Measurements from ENCODE around the gene NOSIP.

NOSIP gene

GRCh38 chr19:49567861-49568441 lies 12.4 kb downstream of the NOSIP start:
- H3K27ac Mint-ChIP-seq: peak overlapping the region; percentile 82
- H3K9me3 Mint-ChIP-seq: no peaks in the 10 kb centered on the region
- peaks cover 4% of the 10 kb centered on the region for H3K36me3 Mint-ChIP-seq
- peak overlapping the region; percentile 63 for H3K4me3 Mint-ChIP-seq
- H3K4me1 Mint-ChIP-seq: peaks cover 70% of the 10 kb centered on the region
- H3K27me3 Mint-ChIP-seq: no peaks in the 10 kb centered on the region

GRCh38 chr19:49566302-49566701 lies 14.1 kb downstream of the NOSIP start:
- no peak overlapping the region for H3K4me3 Mint-ChIP-seq
- peak overlapping the region; percentile 35 for H3K27ac Mint-ChIP-seq
- H3K36me3 Mint-ChIP-seq: peaks cover 4% of the 10 kb centered on the region
- H3K4me1 Mint-ChIP-seq: peaks cover 81% of the 10 kb centered on the region
- no peaks in the 10 kb centered on the region for H3K9me3 Mint-ChIP-seq
- H3K27me3 Mint-ChIP-seq: no peaks in the 10 kb centered on the region

- Mint-ChIP-seq H3K27ac (peak overlapping the region; percentile 97), H3K27me3 (no peaks in the 10 kb centered on the region), H3K4me1 (peaks cover 83% of the 10 kb centered on the region), H3K4me3 (peak overlapping the region; percentile 71), H3K36me3 (peaks cover 4% of the 10 kb centered on the region), H3K9me3 (no peaks in the 10 kb centered on the region)
Measured at GRCh38 chr19:49565261-49565660, 15.1 kb downstream of the NOSIP start.

GRCh38 chr19:49564616-49565045 lies 15.7 kb downstream of the NOSIP start:
- no peaks in the 10 kb centered on the region for H3K9me3 Mint-ChIP-seq
- peaks cover 83% of the 10 kb centered on the region for H3K4me1 Mint-ChIP-seq
- peak overlapping the region; percentile 71 for H3K4me3 Mint-ChIP-seq
- peak overlapping the region; percentile 97 for H3K27ac Mint-ChIP-seq
- H3K27me3 Mint-ChIP-seq: no peaks in the 10 kb centered on the region
- peaks cover 4% of the 10 kb centered on the region for H3K36me3 Mint-ChIP-seq

GRCh38 chr19:49560358-49560900 lies 19.9 kb downstream of the NOSIP start:
- peak overlapping the region; percentile 79 for H3K4me3 Mint-ChIP-seq
- no peaks in the 10 kb centered on the region for H3K9me3 Mint-ChIP-seq
- H3K4me1 Mint-ChIP-seq: peaks cover 76% of the 10 kb centered on the region
- H3K27me3 Mint-ChIP-seq: no peaks in the 10 kb centered on the region
- H3K27ac Mint-ChIP-seq: peak overlapping the region; percentile 98
- H3K36me3 Mint-ChIP-seq: peaks cover 8% of the 10 kb centered on the region

GRCh38 chr19:49559928-49560327 lies 20.4 kb downstream of the NOSIP start:
- Mint-ChIP-seq H3K9me3 (no peaks in the 10 kb centered on the region), H3K27ac (peak overlapping the region; percentile 98), H3K4me3 (peak overlapping the region; percentile 79), H3K4me1 (peaks cover 76% of the 10 kb centered on the region), H3K36me3 (peaks cover 8% of the 10 kb centered on the region), H3K27me3 (no peaks in the 10 kb centered on the region)

- peak overlapping the region; percentile 79 for H3K4me3 Mint-ChIP-seq
- peaks cover 9% of the 10 kb centered on the region for H3K36me3 Mint-ChIP-seq
- peak overlapping the region; percentile 98 for H3K27ac Mint-ChIP-seq
- no peaks in the 10 kb centered on the region for H3K27me3 Mint-ChIP-seq
- H3K9me3 Mint-ChIP-seq: no peaks in the 10 kb centered on the region
- H3K4me1 Mint-ChIP-seq: peaks cover 76% of the 10 kb centered on the region
Measured at GRCh38 chr19:49559443-49559842, 20.9 kb downstream of the NOSIP start.

- H3K36me3 Mint-ChIP-seq: peaks cover 8% of the 10 kb centered on the region
- H3K4me3 Mint-ChIP-seq: peak overlapping the region; percentile 79
Measured at GRCh38 chr19:49558591-49558990, 21.8 kb downstream of the NOSIP start.

GRCh38 chr19:49557641-49558325 lies 22.6 kb downstream of the NOSIP start:
- Mint-ChIP-seq H3K36me3 (peaks cover 8% of the 10 kb centered on the region), H3K27me3 (no peaks in the 10 kb centered on the region), H3K4me1 (peaks cover 77% of the 10 kb centered on the region), H3K9me3 (no peaks in the 10 kb centered on the region), H3K4me3 (peak overlapping the region; percentile 87), H3K27ac (peak overlapping the region; percentile 97)

More at GRCh38 chr19:49558591-49558990, 21.8 kb downstream of the NOSIP start:
- H3K27me3 Mint-ChIP-seq: no peaks in the 10 kb centered on the region
- peaks cover 75% of the 10 kb centered on the region for H3K4me1 Mint-ChIP-seq
- H3K27ac Mint-ChIP-seq: peak overlapping the region; percentile 98
- no peaks in the 10 kb centered on the region for H3K9me3 Mint-ChIP-seq

- peaks cover 10% of the 10 kb centered on the region for H3K36me3 Mint-ChIP-seq
- peaks cover 76% of the 10 kb centered on the region for H3K4me1 Mint-ChIP-seq
- no peaks in the 10 kb centered on the region for H3K27me3 Mint-ChIP-seq
- H3K4me3 Mint-ChIP-seq: peak overlapping the region; percentile 87
- H3K27ac Mint-ChIP-seq: peak overlapping the region; percentile 97
- H3K9me3 Mint-ChIP-seq: no peaks in the 10 kb centered on the region
Measured at GRCh38 chr19:49556412-49557398, 23.7 kb downstream of the NOSIP start.

- Mint-ChIP-seq H3K27ac (peak overlapping the region; percentile 100), H3K36me3 (peaks cover 10% of the 10 kb centered on the region), H3K27me3 (no peaks in the 10 kb centered on the region), H3K4me3 (peak overlapping the region; percentile 54), H3K4me1 (peaks cover 71% of the 10 kb centered on the region), H3K9me3 (no peaks in the 10 kb centered on the region)
Measured at GRCh38 chr19:49555600-49556411, 24.6 kb downstream of the NOSIP start.

GRCh38 chr19:49554701-49555181 lies 25.6 kb downstream of the NOSIP start:
- Mint-ChIP-seq H3K36me3 (peaks cover 10% of the 10 kb centered on the region), H3K27me3 (no peaks in the 10 kb centered on the region), H3K4me3 (peak overlapping the region; percentile 68), H3K27ac (peak overlapping the region; percentile 100), H3K9me3 (no peaks in the 10 kb centered on the region), H3K4me1 (peaks cover 65% of the 10 kb centered on the region)

GRCh38 chr19:49553451-49554271 lies 26.7 kb downstream of the NOSIP start:
- H3K9me3 Mint-ChIP-seq: no peaks in the 10 kb centered on the region
- peaks cover 10% of the 10 kb centered on the region for H3K36me3 Mint-ChIP-seq
- no peaks in the 10 kb centered on the region for H3K27me3 Mint-ChIP-seq
- peak overlapping the region; percentile 100 for H3K27ac Mint-ChIP-seq
- H3K4me3 Mint-ChIP-seq: peak overlapping the region; percentile 75
- H3K4me1 Mint-ChIP-seq: peaks cover 65% of the 10 kb centered on the region

- no peaks in the 10 kb centered on the region for H3K27me3 Mint-ChIP-seq
- H3K36me3 Mint-ChIP-seq: peaks cover 10% of the 10 kb centered on the region
- H3K4me1 Mint-ChIP-seq: peaks cover 66% of the 10 kb centered on the region
- no peaks in the 10 kb centered on the region for H3K9me3 Mint-ChIP-seq
- peak overlapping the region; percentile 81 for H3K4me3 Mint-ChIP-seq
- peak overlapping the region; percentile 97 for H3K27ac Mint-ChIP-seq
Measured at GRCh38 chr19:49552749-49553148, 27.6 kb downstream of the NOSIP start.

All from activated naive CD4-positive, alpha-beta T cell treated with anti-CD3 and anti-CD28 coated beads, Interleukin-2, amount 50 U/mL, for 24 hours (primary cell).